GM21423 (cell line): Measurements from ENCODE around the gene CCNQ.
A peak's percentile ranks its signal among the peaks of the same experiment; 100 is the strongest.
"Not testable (repeated sequence)": the region's sequence is repeated elsewhere in the genome, so short reads cannot be mapped to it uniquely, and the experiment has no call there.

Experiments
- ATAC-seq: cut with Tn5 transposase; IDR thresholded peaks from one replicate; pipeline ENCODE4 v1.9.1; 2021; ENCODE audit warnings: mild to moderate bottlenecking, moderate library complexity; ENCODE audit not compliant: unreplicated experiment

Gene CCNQ

DNA sequence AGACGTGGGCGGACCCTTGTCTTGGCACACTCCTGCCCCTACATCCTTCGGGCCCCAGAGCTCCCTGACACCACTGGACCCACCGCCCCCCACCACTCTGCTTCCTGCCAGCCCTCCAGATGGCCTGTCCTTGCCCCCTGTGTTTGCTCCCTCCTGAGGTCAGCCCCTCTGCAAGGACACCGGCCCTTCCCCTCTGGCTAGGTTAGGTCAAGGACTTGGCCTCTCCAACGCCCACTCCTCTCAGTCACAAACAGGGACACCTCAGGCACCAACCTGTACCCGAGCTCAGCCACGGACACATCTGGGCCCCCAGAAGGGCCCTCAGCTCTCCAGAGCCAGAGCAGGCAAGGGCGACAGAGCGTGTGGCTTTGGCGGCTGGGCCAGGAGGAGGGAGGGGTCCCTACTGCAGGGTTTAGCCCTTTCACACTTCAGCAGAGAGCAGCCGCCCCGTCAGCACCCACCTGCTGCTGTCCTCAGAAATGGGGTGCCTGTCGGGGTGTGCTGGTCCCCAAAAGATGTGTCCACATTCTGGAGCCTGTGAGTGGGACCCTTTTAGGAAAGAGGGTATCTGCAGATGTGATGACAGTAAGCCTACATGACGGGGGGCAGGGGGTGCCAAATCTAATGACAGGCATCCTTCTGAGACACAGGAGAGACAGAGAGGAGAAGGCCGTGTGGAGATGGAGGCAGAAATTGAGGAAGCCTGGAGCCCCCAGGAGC lies 24.5 kb upstream of the CCNQ start:
- no peak for ATAC-seq

DNA sequence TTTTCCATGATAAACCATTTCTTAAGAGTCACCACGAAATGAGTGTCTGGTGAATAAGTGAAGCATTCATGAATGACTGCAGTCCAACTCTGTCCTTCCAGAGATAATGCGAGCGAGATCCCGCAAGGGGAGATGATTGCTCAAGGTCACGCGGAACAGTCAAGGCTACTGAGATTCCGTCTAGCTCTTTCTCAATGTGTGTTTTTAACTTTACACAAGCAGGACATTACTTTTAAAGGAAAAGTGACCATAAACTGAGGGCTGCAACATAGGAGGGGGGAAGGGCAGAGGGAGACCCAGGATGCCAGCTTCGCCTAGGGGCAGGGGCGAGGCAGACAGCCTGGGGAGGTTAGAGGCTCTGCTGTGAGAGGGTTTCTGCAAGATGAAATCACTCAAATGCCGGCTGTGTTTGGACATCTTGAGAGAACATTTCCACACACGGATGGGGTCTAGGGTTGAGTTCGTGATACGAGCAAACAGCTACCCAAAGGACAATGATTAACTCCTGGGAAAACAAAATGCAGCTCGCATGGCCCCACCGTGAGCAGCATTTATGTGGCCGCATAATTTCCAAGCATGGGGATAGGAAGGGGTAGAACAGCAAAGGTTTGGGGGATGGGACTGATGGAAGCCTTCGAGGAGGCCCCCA lies 23.8 kb upstream of the CCNQ start:
- ATAC-seq = no peak

DNA sequence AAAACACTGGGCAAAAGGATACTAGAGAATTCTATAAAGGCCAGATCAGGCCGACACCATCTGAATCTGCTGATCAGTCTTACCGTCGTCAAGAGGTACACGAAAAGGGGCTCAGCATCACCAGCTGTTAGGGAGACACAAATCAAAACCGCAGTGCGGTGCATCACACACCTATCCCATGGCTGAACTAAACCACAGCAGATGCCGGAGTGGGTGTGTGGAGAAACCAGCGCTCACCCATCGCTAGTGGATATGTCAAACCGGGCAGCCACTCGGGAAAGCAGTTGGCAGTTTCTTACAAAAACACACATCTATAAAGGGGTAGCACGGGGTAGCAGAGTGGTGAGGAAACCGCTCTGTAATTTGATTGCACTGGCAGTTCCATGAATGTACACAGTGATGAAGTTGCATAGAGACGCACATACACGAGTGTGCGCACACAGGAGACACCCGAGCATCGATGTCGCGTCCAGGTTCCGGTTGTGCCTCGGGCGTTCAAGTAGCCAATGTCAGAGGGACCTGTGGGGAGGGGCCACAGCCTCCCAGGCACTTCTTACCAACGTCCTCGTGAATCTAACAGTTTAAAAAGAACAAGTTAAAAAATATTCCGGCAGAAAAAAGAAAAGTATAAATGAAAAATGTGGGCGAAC lies 23.1 kb upstream of the CCNQ start:
- ATAC-seq = no peak

DNA sequence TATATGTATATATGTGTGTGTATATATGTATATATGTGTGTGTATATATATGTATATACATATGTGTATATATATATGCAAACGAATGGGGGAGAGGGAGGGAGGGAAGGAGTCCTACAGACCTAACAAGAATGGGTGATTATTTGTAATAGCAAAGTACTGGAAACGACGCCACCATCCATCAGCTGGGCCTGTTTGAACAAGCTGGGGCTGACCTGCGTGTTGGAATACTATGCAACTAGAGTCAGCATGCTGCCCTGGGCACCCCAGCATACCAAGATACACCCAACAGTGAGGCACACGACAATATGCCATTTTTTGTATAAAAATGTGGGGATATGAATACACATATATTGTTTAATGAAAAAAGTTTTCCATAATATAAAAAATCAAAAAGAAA lies 21.6 kb upstream of the CCNQ start:
- no peak for ATAC-seq

DNA sequence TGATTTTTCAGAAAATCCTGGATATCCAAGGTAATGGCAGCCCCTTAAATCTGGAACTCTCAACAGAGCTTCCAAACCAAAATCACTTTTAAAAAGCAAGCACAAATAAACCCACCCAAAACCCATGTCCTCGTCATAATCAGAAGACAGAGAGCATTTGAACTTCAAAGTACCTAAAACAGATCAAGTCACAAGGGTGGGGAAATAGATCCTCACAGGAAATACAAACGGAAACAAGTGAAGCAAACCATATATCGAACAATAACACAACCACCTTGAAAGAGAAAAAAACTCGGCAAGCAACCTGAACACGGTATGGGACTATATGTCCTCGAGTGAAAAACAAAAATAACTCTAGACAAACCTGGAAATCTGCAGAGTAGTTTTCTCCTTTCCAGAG lies 15.9 kb upstream of the CCNQ start:
- ATAC-seq = no peak

DNA sequence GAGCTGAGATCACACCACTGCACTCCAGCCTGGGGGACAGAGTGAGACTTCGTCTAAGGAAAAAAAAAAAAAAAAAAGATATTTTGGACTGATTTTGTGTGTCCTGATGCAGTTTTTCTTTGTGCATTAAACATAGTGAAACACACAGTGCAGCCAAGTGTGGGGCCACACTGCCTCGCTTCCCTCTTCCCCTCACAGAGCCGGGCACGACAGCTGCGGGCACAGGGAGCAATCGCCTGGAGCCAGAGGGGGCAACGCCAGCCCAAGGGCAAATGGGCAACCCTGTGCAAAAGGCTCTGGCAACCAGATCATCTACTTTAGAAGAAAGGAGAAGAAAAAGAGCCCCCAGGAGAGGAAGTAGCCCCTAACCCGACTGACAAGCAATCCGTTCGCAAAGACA lies 13.5 kb upstream of the CCNQ start:
- no peak for ATAC-seq

DNA sequence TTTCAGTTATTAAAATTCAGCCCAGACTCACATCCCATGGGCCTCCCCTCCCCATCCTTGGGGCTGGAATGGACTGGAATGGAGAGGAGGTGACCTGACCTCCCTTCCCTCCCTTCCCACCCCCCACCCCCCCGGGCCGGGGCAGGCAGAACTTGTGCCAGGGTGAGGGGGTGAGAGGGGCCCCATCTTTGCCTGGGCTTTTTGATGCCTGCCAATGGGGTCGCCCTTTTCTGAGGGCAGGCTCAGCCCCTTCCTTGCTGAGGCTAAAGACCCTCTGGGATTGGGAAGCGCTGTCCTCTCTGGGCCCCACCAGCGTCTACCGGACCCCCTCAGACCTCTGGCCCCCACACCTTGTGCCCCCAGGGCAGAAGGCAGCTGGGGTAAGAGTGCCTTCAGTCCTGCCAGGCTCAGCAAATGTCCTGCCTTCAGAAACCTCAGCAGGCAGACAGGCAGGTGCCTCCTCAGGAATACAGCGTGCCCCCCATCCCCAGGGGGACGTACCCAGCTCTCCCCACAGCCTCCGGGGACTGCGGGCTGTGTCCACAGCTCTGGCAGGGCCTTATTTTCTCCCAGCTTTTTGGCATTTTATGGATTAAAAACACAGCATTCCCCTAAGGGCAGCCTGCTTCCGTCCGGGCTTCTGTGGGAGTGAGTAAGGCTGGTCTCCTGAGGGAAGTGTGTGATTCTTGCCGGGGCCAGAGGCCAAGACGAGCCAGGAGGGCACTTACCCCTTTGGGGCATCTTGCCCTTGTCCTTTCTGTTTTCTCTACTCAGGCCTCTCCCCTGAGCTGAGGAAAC lies 12.6 kb upstream of the CCNQ start:
- no peak for ATAC-seq

DNA sequence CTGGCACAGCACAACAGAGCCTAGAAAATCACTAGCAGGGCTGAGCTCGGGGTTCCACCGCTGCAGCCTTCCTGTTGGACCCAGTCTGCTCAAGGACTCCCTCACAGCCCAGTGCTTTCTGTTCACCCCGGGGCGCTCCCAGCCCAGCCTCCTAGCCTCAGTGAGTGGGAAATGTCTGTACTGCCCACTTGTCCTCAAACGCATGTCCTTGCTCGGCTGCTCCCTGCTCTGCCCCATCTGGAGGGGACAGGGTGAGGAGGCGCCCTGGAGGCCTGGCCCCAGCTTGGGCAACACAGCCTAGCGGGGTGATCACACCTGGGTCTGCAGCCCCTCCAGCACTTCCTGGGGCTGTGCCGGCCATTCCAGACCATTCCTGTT lies 11.9 kb upstream of the CCNQ start:
- no peak for ATAC-seq

DNA sequence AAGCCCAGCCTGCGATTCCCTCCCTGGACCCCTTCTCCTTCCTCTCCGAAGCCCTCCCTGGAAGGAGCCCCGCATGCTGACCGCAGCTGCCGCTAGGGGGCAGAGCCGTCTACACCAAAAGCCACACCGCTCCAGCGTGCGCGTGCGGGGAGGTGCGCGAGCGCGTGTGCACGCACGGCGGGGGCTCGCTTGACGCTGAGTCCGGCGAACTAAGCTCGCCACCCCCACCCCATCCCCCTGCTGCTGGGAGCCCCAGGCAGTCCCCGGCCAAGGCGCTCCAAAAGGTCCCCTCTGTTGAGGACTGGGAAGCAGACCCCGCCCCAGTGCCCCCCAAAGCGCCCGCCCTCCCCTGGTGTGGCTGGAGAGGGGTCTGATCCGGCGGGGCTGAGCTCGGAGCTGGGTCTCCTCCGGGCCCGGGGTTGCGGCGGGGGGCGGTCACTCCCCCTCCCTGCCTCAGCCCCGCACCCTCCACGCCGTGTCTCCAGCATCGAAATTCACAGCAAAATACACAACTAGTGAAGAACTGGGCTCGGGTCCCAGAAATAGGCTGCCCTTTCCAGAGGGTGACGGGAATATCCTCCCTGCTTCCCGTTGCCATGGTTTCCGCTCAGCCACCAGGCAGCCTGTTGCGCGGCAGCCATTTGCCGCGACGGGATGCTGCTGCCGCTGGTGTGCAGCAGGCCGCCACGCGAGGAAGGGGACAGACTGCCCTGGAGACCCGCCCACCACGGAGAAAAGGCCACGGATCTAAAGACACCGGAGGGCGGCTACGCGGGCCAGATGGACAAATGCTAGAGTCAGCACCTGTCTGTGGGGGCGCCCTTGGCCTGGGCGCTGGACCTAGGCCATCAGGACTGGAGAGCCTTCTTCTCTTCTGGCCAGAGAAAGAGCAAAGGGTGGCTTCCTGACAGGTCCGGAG lies 11.2 kb upstream of the CCNQ start:
- ATAC-seq = peak; percentile 60

DNA sequence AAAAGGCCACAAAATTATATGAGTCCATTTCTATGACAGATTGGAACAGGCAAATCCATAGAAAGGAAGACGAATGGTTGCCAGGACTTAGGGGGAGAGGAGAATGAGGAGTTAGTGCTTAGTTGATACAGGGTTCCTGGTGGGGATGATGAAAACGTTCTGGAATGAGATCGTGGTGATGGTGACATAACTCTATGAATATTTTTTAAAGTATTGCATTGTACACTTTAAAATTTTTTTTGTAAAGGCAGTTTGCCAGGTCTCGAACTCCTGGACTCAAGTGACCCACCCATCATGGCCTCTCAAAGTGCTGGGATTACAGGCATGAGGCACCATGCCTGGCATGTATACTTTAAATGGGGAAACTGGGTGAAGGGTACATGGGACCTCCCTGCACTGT lies 9.9 kb upstream of the CCNQ start:
- no peak for ATAC-seq

DNA sequence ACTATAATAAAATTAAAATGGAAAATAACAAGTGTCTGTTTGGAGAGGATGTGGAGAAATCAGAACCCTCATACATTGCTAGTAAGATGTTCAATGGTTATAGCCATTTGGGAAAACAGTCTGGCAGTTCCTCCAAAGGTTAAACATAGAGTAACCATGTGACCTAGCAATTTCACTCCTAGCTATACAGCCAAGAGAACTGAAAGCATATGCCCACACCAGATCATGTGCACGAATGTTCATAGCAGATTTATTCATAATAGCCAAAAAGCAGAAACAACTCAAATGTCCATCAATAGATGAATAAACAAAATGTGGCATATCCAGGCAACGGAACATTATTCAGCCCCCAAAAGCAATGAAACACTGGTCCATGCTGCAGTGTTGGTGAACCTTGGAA lies 9.4 kb upstream of the CCNQ start:
- ATAC-seq = no peak

DNA sequence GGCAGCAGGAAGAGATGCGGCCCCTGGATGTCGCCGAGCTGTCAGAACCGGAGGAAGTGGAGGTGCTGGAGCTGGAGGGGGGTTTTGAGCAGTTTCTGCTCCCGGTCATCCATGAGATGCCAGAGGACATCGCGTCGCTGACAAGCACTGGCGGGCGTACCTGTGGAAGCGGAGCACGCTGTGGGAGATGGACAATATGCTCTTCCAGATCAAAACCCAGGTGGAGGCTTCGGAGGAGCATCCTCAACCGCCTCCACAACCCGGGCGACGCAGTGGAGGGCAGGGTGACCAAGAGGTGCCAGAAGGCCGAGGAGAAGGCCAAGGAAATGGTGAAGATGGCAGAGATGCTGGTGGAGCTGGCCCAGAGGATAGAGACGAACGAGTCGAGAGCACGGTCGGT lies 7.6 kb upstream of the CCNQ start:
- ATAC-seq = no peak

DNA sequence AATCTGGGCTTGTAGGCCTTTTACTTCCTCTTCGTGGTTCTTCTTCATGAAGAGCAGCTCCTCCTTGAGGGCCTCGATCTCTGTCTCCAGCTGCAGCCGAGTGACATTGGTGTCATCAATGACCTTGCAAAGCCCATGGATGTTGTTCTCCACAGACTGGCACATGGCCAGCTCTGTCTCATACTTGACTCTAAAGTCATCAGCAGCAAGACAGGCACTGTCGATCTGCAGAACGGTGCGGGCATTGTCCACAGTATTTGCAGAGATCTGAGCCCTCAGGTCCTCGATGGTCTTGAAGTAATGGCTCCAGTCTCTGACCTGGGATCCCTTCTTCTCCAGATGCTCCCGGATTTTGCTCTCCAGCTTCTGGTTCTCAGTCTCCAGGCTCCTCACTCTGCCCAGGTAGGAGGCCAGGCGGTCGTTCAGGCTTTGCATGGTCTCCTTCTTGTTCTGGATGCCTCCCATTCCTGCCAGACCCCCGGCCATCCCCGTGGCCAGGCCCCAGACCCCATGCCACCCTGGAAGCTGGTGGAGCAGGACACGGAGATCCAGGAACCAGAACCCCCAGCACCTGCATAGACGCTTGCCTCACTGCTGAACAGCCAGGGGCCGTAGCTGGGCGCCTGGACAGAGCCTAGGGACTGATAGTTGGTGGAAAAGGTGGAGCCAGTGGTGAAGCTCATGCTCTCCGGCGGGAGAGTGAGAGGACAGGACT lies 5.9 kb upstream of the CCNQ start:
- not testable (repeated sequence) for ATAC-seq

DNA sequence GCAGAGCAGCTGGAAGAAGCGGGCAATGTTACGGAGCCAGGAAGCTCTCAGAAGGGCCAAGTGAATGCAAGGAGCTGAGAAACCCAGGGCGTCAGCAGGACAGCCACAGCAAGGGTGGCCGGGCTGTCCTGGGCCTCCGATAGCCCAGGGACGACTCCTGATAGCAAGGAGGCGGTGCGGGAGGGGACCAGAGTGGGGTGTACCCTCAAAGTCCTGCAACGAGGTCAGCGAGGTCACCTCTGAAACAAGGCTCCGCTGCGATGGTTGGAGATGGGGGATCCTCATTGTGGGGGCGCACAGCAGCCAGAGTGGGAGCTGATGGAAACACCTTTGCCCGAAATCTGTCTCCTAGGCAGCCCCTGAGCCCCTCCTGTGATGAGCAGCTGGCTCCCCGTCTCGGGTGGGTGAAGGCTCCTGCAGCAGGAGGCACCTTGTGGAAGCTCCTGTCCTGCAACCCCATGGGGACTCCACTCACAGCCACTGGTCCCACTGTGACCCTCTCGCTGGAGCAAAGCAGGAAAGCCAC lies 4.3 kb upstream of the CCNQ start:
- no peak for ATAC-seq

DNA sequence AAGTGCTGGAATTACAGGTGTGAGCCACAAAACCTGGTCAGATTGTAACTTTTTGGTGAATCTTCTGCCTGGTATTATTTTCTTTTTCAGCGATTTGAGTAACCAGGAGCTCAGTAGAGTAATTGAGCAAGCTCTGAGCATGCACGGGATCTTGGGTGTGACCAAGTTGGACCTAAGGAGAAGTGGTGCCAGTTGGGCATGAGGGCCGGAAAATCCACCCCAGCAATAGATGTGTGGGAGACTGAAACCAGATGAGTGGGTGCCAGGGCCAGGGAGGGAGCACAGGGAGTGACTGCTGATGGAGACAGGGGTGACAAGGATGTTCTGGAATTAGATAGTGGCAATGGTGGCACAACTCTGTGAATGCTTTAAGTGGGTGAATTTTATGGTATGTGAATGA lies 3.7 kb upstream of the CCNQ start:
- no peak for ATAC-seq

DNA sequence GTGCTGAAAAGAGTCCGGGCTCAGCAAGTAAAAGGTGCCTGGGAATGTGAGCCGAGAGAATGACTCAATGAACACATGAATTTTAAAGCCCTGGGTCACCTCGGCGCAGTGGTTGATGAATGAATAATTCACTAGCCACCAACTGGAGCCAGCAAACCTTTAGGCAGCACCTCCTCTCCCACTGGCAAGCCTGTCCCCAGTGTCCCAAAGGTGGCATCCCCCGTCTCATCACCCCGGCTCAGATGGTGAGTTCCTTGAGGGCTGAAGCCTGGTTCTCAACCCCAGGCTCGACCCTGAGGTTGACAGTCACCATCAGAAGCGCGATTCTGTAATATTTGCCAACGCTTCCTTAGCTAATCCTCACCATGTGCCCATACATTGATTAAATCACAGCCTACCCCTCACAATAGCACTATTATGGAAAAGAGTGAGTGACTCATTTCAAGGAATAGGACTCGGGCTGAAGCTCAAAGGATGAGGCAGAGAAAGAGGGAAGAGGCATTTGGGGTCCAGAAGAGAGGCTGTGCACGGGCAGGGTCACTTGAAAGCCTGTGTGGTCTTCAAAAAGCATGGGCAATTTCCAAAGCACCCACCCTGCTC lies 2.7 kb upstream of the CCNQ start:
- ATAC-seq = no peak

DNA sequence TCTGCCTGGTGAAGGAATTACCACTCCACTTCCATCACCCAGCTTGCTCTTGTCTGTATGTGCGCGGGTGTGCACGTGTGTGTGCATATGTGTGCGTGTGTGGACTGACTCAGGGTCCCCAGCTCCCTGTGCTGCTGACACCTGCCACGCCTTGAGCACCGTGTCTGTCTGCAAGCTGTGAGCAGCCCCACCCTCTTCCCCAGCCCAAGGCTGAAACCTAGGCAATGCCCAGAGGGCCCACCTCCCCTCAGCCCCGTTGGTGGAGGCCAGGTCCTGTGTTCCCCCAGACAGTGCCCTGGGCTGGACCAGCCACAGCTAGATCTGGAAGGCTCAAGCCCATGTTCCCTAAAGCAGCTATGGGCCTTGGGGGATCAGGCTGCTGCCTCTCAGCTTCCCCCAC lies 2.0 kb upstream of the CCNQ start:
- ATAC-seq = no peak

DNA sequence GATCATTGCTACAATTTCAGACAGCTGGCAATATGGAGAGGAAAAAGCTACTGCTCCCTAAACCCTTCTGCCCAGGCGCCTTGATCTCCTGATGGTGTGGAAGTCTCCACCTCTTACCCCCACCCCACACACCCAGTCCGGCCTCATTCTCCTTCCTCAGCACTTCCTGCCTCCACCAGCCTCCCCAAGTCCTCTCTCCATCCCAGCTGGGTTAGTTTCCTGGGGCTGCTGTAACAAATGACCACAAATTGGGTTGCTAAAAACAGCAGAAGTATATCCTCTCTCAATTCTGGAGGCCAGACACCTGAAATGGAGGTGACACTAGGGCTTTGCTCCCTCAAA lies 1.1 kb upstream of the CCNQ start:
- ATAC-seq = no peak
